Osteoblast (primary cell): ENCODE measurements around the gene ASB3. TPM values are rescaled to one million over a fixed set of nuclear protein-coding genes. Genes with fewer than 3 reads are reported as not detected.

ENCODE experiments used
- DNase-seq: peaks from one replicate; pipeline ENCODE4 v3.0.0; 2011; ENCODE audit warnings: low spot score, mixed read lengths; ENCODE audit not compliant: insufficient read length; ENCODE audit errors: missing footprints
- H2AFZ ChIP-seq: 2 replicates; pipeline ENCODE4 v1.6.0; 2011; ENCODE audit warnings: mild to moderate bottlenecking, low read length
- H3K27ac ChIP-seq: 2 replicates; pipeline ENCODE4 v1.5.1; 2011; ENCODE audit warnings: mild to moderate bottlenecking, low read depth, low read length, moderate library complexity
- H3K27me3 ChIP-seq: 2 replicates; pipeline ENCODE4 v1.6.0; 2012; ENCODE audit warnings: mild to moderate bottlenecking, control low read depth, inconsistent platforms, low read length, moderate library complexity; ENCODE audit not compliant: insufficient read depth
- H3K36me3 ChIP-seq: 2 replicates; pipeline ENCODE4 v1.5.1; 2011; ENCODE audit warnings: mild to moderate bottlenecking, low read length, control low read depth, moderate library complexity; ENCODE audit not compliant: insufficient read depth
- H3K4me1 ChIP-seq: 2 replicates; pipeline ENCODE4 v1.5.1; 2011; ENCODE audit warnings: mild to moderate bottlenecking, low read length, control low read depth, moderate library complexity; ENCODE audit not compliant: insufficient read depth
- H3K4me2 ChIP-seq: 2 replicates; pipeline ENCODE4 v1.6.0; 2011; ENCODE audit warnings: mild to moderate bottlenecking, low read length; ENCODE audit not compliant: insufficient read depth
- H3K4me3 ChIP-seq: fragments of 200-600 bp; sonication (generic); 3 replicates; pipeline ENCODE4 v1.5.1; 2012; ENCODE audit warnings: mild to moderate bottlenecking, low read length, inconsistent platforms; ENCODE audit not compliant: insufficient read depth
- H3K79me2 ChIP-seq: 2 replicates; pipeline ENCODE4 v1.6.0; 2012; ENCODE audit warnings: mild to moderate bottlenecking, low read length, control low read depth, inconsistent platforms; ENCODE audit not compliant: insufficient read depth
- H3K9me3 ChIP-seq: 2 replicates; pipeline ENCODE4 v1.5.1; 2011; ENCODE audit warnings: low read depth, low read length, control low read depth
- H4K20me1 ChIP-seq: 2 replicates; pipeline ENCODE4 v1.6.0; 2012; ENCODE audit warnings: mild to moderate bottlenecking, low read length, control low read depth; ENCODE audit not compliant: insufficient read depth
- total RNA-seq: library from RNA; depleted of rRNA; stranded (reverse); fragments of >200 nt; gene quantifications from 2 replicates; pipeline ENCODE4 v1.2.3, GENCODE V29; 2012
- TF ChIP-seq, protein P1 (sequence below): IDR thresholded peaks from 2 replicates; pipeline ENCODE4 v1.5.1; 2011; ENCODE audit warnings: mild to moderate bottlenecking, low read depth, low read length, moderate library complexity; ENCODE audit errors: extremely low read depth

ASB3 gene
- total RNA-seq, 1 donor, result 21.4 TPM

DNA sequence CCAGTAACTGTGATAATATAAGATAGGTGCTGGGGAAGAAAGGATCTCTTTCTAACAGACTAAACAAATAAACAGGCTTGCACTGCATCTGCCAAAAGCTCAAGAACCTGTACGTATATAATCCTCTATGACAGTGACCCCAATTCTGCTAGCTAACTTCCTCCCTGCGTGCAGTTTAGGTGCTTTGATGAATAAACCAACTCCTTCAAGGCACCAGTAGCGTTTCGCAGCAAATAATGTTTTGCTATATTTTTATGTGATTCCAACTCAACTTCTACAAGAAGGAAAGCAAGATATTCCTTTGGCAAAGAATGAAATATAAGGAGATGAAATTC is 154.7 kb downstream of the ASB3 start:
- no peaks in the 10 kb centered on the region for H3K79me2 ChIP-seq
- no peak for DNase-seq

DNA sequence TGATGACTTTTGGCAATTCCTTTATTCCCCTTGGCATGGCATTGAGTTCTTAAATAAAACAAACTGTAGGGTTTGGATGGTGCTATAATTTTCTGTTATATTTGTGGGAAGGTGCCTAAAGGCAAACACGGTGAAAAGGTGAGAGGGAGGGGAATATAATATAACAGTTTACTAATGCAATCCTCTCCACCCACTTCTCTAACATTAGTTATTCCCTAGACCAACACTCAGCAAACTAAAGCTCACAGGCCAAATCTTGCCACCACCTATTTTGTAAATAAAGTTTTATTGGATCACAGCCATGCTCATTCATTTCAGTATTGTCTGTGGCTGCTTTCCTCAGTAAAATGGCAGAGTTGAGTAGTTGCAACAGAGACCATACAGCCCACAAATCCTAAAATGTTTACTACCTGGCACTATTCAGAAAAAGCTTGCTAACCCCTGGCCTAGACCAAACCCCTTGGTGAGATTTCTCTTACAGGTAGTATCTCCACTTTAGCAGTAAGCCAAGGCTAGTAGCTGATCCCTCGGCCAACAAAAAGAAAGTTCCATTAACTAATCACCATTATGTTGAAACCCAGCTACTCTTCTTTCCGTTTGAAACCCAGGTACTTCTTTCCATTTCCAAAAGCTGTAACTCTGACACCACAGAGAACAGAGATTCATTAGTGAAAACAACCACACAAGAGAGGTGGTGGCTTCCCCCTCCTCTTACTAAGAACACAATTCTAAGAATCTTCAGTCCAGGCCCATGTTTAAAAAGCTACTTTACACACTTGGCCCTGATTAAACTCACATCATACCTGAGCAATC is 155.2 kb downstream of the ASB3 start:
- TF ChIP-seq, protein P1, sequence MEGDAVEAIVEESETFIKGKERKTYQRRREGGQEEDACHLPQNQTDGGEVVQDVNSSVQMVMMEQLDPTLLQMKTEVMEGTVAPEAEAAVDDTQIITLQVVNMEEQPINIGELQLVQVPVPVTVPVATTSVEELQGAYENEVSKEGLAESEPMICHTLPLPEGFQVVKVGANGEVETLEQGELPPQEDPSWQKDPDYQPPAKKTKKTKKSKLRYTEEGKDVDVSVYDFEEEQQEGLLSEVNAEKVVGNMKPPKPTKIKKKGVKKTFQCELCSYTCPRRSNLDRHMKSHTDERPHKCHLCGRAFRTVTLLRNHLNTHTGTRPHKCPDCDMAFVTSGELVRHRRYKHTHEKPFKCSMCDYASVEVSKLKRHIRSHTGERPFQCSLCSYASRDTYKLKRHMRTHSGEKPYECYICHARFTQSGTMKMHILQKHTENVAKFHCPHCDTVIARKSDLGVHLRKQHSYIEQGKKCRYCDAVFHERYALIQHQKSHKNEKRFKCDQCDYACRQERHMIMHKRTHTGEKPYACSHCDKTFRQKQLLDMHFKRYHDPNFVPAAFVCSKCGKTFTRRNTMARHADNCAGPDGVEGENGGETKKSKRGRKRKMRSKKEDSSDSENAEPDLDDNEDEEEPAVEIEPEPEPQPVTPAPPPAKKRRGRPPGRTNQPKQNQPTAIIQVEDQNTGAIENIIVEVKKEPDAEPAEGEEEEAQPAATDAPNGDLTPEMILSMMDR, result no peak
- Histone ChIP-seq H3K27ac (no peak overlapping the region), H3K79me2 (no peaks in the 10 kb centered on the region), H3K27me3 (no peaks in the 10 kb centered on the region), H3K9me3 (no peaks in the 10 kb centered on the region), H2AFZ (no peak overlapping the region), H3K4me3 (no peak overlapping the region), H3K4me2 (no peak overlapping the region), H3K4me1 (peaks cover 16% of the 10 kb centered on the region), H4K20me1 (no peaks in the 10 kb centered on the region), H3K36me3 (no peaks in the 10 kb centered on the region)
- no peak for DNase-seq

More for the DNA sequence above, 154.7 kb downstream of the ASB3 start:
- no peaks in the 10 kb centered on the region for H3K9me3 ChIP-seq
- H3K36me3 ChIP-seq, result no peaks in the 10 kb centered on the region
- H3K27ac ChIP-seq, result no peak overlapping the region
- H3K27me3 ChIP-seq, result no peaks in the 10 kb centered on the region
- no peak overlapping the region for H2AFZ ChIP-seq
- H4K20me1 ChIP-seq, result no peaks in the 10 kb centered on the region
- no peak overlapping the region for H3K4me3 ChIP-seq
- peaks cover 21% of the 10 kb centered on the region for H3K4me1 ChIP-seq
- TF ChIP-seq, protein P1, result no peak
- H3K4me2 ChIP-seq, result peak overlapping the region; percentile 34

DNA sequence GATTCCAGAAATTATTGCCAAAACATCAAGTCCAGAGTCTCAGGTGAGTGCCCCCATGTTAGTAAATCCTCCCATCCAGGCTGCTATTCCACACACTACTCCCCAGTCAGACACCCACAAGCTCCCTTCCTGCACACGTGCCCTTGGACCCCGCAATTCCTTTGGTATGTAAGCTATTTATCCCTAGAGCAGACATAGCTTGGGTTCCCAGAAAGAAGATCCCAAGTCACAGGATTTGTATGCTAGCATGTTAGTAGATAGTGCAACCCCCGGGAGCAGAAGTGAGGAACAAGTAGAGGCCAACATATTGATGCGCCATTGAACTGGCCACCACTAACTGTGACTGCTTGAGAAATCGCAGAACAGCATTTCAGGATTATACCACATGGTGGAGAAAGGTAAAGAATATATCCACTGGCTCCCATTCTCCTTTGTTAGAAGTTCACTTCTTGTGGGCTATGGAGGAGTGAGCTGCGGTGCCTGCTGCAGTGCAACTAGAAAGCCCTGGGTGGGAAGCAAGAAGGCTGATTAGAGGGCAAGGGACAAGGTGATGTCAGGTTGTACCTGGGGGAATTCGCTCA is 156.6 kb downstream of the ASB3 start:
- Histone ChIP-seq H3K27me3 (no peaks in the 10 kb centered on the region), H3K4me3 (no peak overlapping the region), H3K27ac (no peak overlapping the region), H4K20me1 (no peaks in the 10 kb centered on the region), H3K4me2 (no peak overlapping the region), H2AFZ (no peak overlapping the region), H3K9me3 (no peaks in the 10 kb centered on the region), H3K36me3 (no peaks in the 10 kb centered on the region), H3K79me2 (no peaks in the 10 kb centered on the region), H3K4me1 (peaks cover 12% of the 10 kb centered on the region)
- TF ChIP-seq, protein P1, result no peak
- DNase-seq, result no peak

DNA sequence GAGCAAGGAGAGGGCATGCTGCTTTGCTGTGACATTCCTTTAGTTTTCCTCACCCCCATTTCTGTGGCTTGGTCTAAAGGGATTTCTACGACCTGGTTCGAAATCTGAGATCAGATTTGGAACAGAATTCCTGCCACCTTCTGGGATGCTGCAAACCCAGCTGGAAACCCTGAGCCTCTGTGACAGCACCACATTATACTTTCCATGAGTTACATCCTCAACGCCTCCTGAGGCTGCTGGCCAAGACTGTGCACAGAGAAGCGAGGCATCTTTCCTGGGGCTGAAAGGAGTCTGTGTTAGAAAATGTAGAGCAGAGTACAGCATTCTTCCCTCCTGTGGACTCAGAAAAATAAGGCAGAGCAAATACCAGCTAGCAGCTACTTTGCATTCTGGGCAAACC is 157.3 kb downstream of the ASB3 start:
- H3K27me3 ChIP-seq, result no peaks in the 10 kb centered on the region
- no peaks in the 10 kb centered on the region for H3K79me2 ChIP-seq
- TF ChIP-seq, protein P1, result no peak
- no peaks in the 10 kb centered on the region for H3K36me3 ChIP-seq
- H3K27ac ChIP-seq, result no peak overlapping the region
- H3K4me2 ChIP-seq, result no peak overlapping the region
- H3K4me1 ChIP-seq, result peaks cover 12% of the 10 kb centered on the region
- no peaks in the 10 kb centered on the region for H4K20me1 ChIP-seq
- peak overlapping the region; percentile 12 for H2AFZ ChIP-seq
- H3K9me3 ChIP-seq, result no peaks in the 10 kb centered on the region
- no peak overlapping the region for H3K4me3 ChIP-seq
- DNase-seq, result no peak
